ENCODE data around the gene ABI3BP.

Gene ABI3BP

GRCh38 chr3:100941041-100941440 is 52.2 kb downstream of the ABI3BP start:
- DNase-seq, result no peak

DNA sequence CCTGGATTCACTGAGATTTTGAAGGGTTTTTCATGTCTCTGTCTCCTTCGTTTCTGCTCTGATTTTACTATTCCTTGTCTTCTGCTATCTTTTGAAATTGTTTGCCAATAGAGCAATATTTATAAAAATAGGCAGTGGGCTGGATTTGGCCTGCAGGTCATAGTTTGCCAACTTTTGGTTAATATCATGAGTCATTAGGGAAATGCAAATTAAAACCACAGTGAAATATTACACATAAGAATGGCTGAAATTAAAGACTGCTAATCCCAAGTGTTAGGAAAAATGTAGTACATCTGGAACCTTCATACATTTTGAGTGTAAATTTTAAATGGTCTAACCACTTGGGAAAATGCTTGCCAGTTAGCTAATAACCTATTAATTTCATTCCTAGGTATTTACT is 56.3 kb downstream of the ABI3BP start:
- DNase-seq, result no peak

GRCh38 chr3:100932491-100932890 is 60.7 kb downstream of the ABI3BP start:
- no peak for DNase-seq

DNA sequence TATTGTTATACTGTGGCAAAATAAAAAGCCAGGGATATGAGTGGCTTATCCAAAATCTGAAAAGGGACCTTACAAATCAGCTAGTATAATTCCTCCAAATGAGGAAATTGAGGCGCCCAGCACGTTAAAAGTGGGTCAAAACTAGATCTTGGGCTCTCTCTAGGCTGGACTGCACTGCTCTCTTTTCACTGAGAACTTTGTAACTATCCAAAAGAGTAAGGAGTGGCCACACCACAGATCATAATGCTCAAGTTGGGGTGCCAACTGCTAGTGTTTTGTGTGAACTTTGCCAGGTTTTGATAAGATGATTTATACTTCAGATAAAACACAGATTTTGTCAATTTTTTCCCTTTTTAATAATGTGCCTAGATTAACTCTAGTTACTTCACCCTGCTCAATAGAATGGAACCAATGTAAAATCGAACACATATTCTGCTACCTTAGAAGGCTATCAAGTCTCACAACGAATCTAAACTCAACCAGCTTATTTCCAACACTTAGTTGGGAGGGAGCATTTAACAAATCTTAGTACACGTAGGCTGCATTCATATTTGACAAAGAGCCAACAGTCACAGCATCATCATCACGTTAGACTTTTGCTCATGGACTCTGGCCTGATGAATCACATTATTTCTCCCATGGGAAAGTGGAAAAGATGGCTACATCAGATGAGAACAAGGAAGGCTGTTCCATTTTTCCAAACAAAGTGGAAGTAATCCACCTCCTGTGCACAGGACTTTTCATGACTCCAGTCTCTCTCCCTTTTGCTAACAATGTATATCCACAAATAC is 64.4 kb downstream of the ABI3BP start:
- DNase-seq, result no peak

DNA sequence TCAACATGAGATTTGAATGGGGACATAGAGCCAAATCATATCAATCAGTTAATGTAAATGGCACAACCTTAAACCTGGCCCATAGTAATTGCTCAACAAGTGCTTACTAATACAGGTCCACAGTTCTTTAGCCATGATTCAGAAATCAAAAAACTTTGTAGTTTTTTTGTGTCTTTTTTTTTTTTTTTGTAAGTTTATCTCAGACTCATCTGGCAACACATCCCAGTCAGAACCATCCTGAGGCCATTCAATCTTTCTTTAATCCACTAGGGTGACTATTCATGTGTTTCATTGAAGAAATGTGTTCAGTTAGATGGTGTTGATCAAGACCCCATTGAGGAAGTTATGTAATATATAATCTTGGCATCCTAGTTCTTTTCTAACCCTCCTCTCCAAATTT is 65.4 kb downstream of the ABI3BP start:
- no peak for DNase-seq

- no peak for DNase-seq
Measured at GRCh38 chr3:100915706-100916495, 77.3 kb downstream of the ABI3BP start.

- DNase-seq, result no peak
Measured at GRCh38 chr3:100913870-100914648, 79.2 kb downstream of the ABI3BP start.

DNA sequence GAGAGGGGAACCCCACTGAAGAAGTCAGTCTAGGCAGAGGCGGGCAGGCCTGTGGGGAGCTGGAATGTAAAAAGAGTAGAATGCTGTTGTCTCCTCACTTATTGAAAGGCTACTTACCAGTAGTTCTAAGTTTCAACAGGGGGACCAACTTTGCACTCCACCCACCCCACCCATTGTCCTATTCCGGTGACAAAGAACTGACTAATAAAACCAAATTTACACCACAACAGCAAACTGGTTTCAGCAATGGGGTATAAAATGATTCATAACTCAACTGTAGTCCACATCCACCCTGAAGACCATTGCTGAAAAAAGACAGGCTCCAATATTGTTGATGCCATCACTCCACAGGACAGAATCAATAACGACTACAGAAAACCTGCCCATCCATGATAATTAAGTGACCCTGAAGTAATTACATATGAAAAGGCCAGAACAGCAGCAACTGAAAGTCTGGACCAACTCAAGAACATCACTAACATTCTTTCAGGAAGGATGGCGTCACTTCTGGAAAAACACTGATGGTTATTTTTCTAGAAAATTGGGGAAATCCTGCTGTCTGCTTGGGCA is 80.2 kb downstream of the ABI3BP start:
- no peak for DNase-seq

DNA sequence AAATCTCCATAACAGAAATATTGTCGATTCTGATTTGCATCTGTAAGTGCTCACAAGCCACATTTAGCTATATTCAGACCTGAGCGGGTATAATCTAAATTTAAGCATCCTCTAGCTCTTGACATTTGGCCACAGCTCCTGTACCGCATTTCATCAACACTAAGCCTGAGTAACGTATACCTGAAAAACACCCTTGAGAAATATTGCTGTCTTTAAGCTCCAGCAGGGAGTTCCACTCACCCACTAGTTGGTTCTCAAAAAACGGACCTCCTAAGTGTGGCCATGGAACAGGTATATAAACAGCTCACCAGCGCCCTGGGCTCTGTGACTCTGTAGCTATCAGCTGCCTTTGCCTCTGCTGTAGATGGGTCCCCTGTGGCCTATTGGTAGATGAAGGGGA is 80.7 kb downstream of the ABI3BP start:
- DNase-seq, result no peak

GRCh38 chr3:100911956-100912355 is 81.3 kb downstream of the ABI3BP start:
- no peak for DNase-seq

GRCh38 chr3:100910986-100911385 is 82.2 kb downstream of the ABI3BP start:
- no peak for DNase-seq

- no peak for DNase-seq
Measured at GRCh38 chr3:100902572-100902971, 90.6 kb downstream of the ABI3BP start.

- DNase-seq, result no peak
Measured at GRCh38 chr3:100900671-100901335, 92.4 kb downstream of the ABI3BP start.

GRCh38 chr3:100899440-100900091 is 93.7 kb downstream of the ABI3BP start:
- peak; percentile 2 for DNase-seq

- no peak for DNase-seq
Measured at GRCh38 chr3:100898681-100899080, 94.5 kb downstream of the ABI3BP start.

GRCh38 chr3:100896994-100897393 is 96.2 kb downstream of the ABI3BP start:
- DNase-seq, result no peak

- no peak for DNase-seq
Measured at GRCh38 chr3:100893590-100893989, 99.6 kb downstream of the ABI3BP start.

DNA sequence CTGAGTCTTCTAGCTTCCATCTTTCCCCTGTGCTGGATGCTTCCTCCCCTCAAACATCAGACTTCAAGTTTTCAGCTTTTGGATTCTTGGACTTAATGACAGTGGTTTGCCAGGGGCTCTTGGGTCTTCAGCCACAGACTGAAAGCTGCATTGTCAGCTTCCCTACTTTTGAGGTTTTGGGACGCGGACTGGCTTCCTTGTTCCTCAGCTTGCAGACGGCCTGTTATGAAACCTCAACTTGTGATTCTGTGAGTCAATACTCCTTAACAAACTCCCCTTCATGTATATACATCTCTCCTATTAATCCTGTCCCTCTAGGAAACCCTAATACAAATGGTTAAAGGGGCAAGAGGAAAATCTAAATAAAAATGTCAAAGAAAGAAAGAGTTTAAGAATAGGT is 100.1 kb downstream of the ABI3BP start:
- DNase-seq, result no peak

- no peak for DNase-seq
Measured at GRCh38 chr3:100891827-100892226, 101.4 kb downstream of the ABI3BP start.

DNA sequence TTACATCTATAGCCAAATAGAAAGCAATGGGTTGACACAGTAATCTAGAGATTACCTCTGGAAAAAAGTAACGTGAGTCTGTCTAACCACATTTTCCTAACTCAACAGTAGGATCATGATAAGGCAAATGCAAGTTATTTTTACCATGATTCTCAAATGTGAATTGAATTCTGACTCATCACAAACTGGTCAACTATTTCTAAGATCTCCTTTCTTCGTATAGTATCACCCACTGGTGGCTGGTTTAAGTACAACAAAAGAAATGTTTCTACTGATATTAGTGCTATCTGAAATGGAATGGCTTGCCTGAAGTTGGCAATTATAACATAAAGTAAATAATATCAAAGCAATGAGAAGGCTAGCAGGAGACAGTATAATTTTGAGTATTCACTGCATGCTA is 102.2 kb downstream of the ABI3BP start:
- DNase-seq, result no peak

DNA sequence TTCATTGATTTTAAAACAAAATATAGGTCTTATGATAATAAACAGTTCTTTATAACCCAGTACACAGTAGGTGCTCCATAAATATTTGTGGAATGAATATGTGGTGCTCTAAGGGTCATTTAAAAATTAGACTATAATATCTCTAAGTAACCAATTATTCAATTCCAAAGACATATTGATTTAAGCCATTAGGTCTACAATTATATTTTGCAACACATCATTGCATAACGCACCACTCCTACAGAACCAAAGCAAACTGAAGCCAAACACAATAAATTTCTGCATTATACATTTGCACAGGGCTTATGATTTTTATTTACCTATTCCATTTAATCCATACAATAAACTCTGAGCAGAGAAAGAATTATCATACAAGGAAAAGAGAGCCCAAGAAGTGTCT is 104.3 kb downstream of the ABI3BP start:
- DNase-seq, result no peak

DNA sequence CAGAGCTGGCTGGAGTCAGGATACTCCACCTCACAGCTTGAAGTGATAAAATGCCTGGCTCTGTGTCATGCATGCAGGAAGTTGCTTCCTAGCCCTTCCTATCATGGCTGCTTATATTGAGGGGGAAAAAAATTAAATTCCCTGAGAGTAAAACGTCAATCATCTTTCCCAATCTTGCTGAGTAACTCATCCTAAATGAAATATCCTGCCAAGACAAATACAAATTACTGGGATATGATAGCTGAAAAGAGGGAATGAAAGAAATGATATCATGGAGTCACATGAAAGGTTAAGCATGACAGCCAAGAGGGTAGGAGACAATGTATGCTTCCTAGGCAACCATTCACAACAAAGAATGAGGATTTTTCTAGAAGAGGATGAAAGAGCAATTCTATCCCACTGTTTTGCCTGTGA is 110.6 kb downstream of the ABI3BP start:
- DNase-seq, result no peak

All from CD4-positive, alpha-beta T cell treated with Interleukin-4 for 4 hours (primary cell).